Testis (tissue), 2 donors: ENCODE data around the gene DUSP22.

Experiments
- CTCF ChIP-seq, 3 experiments: fragments of 450-650 bp in 2 of 3; fragments of 200-600 bp in 1 of 3; sonication (generic) in 1 of 3; IDR thresholded peaks; one replicate each; pipeline ENCODE4 v1.5.1; 2016 to 2019; ENCODE audit warnings: antibody characterized with exemption in 3 of 3, mild to moderate bottlenecking in 2 of 3, moderate library complexity in 1 of 3
- POLR2A ChIP-seq: fragments of 450-650 bp; IDR thresholded peaks from one replicate; pipeline ENCODE4 v1.6.1; 2017; ENCODE audit warnings: antibody characterized with exemption, mild to moderate bottlenecking, moderate library complexity

DNA sequence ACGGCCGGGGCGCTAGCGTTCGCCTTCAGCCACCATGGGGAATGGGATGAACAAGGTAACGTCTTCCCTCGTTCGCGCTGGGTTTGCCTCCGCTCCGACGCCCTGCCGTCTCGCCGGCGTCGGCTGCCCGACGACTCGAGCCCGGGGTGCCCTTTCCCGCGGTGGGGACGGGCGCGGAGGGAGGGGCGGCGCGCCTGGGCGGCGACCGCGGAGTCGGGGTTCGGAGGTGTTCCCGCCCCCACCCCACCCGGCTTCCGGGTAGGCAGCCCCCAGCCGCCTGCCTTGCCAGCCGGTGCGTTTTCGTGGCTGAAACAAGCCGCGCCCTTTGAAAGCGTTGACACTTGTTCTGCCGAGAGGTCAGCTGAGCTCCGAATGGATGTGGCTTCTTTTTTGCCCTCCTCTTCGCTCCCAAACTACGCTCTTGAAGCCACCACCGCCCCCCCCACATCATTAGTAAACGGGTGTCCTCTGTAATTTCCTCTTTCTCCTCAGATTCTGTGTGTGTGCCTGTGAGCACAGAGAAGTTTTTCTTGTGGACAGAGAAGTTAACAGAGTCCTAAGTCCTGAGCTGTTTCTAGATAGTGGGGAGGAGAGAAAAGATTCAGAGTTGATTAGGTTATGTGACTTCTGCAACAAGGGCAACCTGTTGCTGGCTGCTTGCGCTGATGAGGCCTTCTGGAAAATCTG is 362 bp downstream of the DUSP22 start:
- TF ChIP-seq CTCF (IDR thresholded peaks at IDR 0.05) (no peak), POLR2A (no peak)
